SW480 (cell line): ENCODE data around the gene TMEM236.
A peak's percentile ranks its signal among the peaks of the same experiment; 100 is the strongest.

Experiments
- DNase-seq: peaks from one replicate; pipeline ENCODE4 v3.0.0-alpha.2; 2016; ENCODE audit warnings: low spot score

Gene TMEM236

DNA sequence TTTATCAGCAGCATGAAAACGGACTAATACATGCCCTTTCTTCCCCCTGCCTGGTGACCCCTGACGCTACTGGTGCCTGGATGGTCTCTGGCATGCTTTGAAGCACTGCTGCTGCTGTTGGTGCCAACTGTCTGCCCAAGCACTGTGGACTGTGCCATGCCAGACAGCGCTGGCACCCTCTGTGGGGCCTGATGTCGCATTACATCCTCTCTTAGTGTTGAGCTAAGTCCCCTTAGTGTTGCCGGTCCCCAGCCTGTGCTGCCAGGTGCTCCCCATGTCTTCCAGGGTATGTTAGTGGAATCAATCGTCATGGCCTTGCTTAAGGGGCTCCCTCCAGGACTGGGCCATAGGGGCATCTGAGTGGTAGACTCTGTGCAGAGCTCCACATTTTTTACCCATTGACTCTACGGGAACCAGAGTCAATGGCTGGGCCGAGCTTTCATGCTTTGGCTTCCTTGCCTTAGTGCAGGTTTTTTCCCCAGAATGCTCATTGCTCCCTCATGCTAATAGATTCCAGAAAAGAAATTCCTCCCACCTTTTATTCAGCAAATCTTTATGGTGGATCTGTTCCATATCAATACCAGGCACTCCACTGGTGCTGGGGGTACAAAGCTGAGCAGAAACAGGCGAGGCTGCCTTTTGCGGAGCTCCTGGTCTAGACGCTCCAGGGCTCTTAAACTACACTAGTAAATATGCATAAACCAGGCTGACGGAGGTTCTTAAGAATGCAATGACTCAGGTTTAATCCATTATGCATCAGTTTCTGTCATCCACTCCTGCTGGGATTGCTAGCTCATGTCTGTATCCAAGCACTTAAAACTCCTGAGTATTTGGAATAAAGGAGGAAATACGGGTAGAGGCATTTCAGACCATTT, 35.3 kb downstream of the TMEM236 start:
- DNase-seq: no peak

GRCh38 chr10:17788646-17789045, 36.6 kb downstream of the TMEM236 start:
- DNase-seq: no peak

GRCh38 chr10:17789396-17789795, 37.4 kb downstream of the TMEM236 start:
- DNase-seq: no peak

GRCh38 chr10:17790651-17791050, 38.6 kb downstream of the TMEM236 start:
- no peak for DNase-seq

GRCh38 chr10:17792991-17793390, 41.0 kb downstream of the TMEM236 start:
- DNase-seq: no peak

DNA sequence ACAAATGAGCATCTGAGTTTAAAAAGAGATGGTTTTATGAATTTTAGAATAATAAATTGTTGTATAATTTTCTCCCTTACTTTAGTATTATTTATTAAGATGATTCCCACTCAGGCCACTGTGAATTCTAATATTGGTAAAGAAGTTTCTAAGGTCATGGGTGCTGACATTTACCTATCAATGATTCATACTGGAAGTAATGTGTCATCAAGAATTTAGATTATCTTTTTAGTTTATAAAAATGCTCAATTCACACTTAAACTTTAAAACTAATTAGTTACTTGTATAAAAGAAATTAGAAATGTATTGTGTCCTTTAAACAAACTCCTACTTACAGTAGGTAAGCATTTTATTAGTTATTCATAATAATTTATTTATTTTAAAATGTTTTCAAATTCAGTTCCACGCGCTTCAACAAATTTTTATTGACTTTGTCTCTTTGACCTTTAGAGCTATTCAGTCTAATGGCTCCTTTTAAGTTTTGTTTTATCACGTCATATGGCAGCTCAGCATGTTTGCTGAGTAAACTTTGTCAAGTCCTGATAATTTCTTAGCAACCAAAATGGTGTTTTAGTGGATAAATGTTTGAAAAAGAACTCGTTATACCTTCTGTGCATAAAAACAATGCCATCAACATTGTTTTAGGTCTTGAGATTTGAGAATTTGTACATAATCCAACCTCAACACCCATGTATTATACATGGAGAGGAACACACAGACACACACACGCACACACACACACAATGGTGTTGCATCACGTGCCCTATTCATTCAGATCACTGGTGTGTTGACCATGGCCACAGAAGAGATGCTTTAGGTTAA, 42.0 kb downstream of the TMEM236 start:
- no peak for DNase-seq

DNA sequence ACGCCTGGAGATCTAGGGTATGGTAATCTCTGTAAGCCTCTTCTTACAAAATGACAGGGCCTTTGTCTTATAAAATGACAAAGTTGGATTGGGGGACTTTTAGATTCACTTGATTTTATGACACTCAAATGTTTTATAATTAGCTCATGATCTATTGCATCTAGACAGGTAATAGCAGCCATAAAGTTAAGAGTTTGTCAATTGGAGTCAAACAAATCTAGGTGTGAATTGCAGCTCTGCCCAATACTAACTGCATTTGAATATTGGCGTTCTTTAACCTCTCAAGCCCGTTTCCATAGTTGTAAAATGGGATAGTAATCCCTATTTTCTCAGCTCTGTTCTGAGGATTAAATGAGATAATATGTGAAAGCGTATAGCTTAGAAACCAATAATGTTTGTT, 43.1 kb downstream of the TMEM236 start:
- DNase-seq: no peak

DNA sequence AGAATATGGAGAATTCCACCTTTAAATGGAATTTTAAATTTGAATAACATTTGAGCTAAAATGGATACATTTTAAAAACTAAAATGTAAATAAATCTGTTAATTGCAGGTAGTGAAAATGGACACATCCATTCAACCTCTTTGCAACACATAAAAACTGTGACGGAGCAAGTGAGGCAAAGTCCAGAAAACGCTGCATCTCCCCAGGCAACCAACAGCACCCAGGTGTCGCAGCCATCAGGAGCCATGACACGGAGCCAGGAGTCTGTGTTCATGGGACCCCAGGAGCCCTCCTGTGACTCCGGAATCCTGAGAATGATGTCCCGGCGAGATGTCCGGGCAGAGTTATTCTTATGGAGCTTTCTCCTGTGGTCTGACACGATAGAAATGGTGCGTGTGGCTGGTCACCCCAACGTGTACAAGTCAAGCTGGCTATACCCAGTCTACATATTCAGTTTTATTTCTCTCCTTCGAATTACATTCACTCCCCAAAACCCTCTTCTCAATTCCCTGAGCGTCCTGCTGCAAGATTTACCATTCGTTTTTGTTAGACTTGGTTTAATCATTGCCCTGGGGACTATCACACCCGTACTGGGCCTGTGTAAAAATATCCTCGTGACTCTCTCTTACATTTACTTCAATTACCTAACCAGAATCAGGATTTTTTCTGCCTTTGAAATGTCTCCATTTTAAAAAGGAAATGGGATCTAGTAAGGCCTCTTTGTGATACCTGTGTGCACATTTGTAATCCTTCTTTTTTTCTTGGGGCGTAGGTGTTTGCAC, 44.0 kb downstream of the TMEM236 start:
- DNase-seq: no peak

GRCh38 chr10:17801507-17801906, 49.5 kb downstream of the TMEM236 start:
- DNase-seq: no peak

DNA sequence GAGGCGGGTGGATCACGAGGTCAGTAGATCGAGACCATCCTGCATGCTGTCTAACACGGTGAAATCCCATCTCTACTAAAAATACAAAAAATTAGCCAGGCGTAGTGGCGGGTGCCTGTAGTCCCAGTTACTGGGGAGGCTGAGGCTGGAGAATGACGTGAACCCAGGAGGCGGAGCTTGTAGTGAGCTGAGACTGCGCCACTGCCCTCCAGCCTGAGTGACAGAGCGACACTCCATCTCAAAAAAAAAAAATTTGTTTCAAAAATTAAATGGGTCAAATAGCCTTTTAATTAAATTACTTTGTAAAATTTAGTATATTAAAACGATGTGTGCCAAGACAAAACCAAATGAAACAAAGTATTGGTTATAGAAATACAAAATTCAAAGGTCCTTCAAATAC, 50.3 kb downstream of the TMEM236 start:
- DNase-seq: no peak

DNA sequence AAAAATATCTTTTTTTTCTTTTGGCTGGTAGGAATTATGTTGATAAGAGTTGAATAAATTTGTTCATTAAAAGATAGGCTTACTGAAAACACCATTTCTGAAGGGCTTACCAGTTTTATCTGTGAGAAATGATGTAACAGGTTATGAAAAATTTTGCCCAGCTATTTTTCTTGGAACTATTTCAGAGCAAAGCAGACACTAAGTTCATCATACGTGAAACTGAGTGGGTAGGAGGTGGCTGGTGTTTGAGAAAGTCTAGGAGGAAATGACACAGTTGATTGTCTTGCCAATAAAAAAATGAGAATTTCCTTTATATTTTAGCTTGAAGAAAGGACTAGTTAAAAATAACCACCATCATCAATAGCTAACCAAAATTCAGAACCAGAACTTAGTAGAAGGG, 51.0 kb downstream of the TMEM236 start:
- no peak for DNase-seq

- no peak for DNase-seq
Observed at GRCh38 chr10:17805330-17805729, 53.3 kb downstream of the TMEM236 start.

GRCh38 chr10:17805921-17806577, 54.0 kb downstream of the TMEM236 start:
- peak; percentile 23 for DNase-seq

DNA sequence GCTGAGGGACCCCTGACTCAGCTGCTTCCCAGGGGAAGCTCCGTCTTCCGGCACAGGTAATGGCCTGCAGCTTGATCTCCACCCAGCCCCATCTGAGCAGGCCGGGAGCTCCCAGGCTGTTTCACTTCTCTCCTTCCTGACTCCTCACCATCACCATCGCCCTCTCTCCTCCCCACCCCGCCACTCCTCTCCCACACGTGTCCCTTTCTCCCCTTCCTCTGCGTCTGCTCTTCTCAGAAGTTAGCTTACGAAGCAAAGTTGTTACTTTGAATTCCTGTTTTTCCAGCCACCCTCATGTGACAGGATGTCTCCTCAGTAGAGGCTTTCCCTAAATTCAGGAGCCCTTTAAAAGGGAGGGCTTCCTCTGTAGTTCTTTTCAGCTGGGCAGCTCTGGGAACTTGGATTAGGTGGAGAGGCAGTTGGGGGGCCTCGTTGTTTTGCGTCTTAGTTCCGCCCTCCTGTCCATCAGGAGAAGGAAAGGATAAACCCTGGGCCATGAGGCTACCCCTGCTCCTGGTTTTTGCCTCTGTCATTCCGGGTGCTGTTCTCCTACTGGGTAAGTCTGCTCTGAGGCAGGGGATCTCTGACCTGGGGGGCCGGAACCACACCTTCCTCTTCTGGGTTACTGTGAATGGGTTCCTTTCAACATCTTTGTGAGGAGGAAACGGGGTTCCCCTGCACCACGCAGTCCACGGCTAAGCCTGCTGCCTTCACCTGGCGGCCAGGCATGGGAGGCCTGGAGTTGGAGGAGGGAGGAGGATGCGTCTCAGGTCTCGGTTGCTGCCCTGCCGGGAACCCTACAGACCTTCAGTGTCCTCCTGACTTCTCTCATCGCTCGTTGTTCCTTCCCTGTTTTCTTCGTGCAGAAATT, 57.2 kb downstream of the TMEM236 start, which contains the start of gene MRC1:
Gene MRC1 (plus strand): TSS at position 378 of the 871 bp plus-strand sequence. CDS start 118 bp downstream, at position 496.
- no peak for DNase-seq

- no peak for DNase-seq
Observed at GRCh38 chr10:17811146-17811865, 59.3 kb downstream of the TMEM236 start.

DNA sequence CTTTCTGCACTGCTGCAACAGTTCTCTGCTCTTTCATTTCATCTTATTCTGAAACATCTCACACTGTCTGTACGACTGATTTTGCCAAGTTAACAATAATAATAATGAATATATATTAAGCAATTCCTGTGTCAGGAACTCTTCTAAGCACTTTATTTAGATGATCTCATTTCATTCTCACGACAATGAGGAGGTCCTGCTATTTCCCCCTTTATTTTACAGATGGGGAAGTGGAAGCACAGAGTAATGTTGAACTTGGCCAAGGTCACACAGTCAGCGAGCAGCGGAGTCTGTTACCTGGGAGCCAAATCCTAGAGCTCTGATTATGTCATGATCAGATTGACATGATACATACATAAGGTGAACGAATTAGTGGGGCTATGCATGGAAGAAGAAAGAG, 63.0 kb downstream of the TMEM236 start:
- DNase-seq: no peak

GRCh38 chr10:17816199-17816598, 64.2 kb downstream of the TMEM236 start:
- DNase-seq: no peak

DNA sequence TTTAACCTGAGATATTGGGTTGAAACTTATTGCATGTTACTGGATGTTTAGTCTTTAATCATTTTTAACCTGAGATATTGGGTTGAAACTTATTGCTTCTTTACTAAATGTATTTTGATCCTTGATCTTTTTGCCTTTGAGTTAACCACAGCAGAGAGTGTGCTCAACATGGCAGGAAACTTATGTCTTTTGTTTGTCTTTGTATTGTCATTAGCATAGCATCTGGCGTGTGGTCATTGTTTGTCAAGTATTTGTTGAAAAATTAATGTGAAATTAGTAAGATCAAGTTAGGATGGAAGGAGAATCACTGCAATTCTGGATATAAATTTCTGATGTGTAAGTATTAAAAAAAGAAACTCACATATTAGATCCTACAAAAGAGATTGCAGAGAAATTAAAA, 65.3 kb downstream of the TMEM236 start:
- DNase-seq: no peak

DNA sequence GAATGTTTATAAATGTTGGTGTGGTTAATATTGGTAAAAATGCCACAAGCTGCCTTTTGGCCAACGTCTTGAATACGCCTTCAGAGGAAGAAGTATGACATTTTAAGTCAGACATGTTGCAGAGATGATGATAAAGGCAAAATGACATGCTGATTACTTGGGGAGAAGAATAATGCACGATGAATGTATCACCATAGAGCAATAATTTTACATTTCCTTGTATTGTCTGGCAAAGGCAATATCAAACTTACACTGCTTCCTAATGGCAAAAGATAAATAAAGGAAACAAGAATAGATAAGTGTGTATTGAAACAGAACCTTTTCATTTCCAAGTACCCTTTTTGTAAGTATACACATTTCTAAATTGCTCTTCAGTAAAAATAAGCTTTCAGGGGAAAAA, 65.8 kb downstream of the TMEM236 start:
- DNase-seq: no peak

GRCh38 chr10:17819836-17820235, 67.8 kb downstream of the TMEM236 start:
- no peak for DNase-seq
